GM12873 (cell line): ENCODE data around the gene SPSB4.

ENCODE experiments used
- CTCF ChIP-seq: IDR thresholded peaks from 2 replicates; pipeline ENCODE4 v1.5.1; 2012; ENCODE audit warnings: low read depth, mild to moderate bottlenecking, moderate library complexity, low read length, control low read depth; ENCODE audit not compliant: insufficient read depth; ENCODE audit errors: missing control alignments

The SPSB4 gene

GRCh38 chr3:141050576-141051442, at the start of gene SPSB4:
Gene SPSB4, plus strand, starts transcription at chr3:141051347. Its CDS starts 14,758 bp downstream, at chr3:141066105.
- no peak for TF ChIP-seq CTCF

- no peak for TF ChIP-seq CTCF
Observed at GRCh38 chr3:141006344-141006743, 44.8 kb upstream of the SPSB4 start.

DNA sequence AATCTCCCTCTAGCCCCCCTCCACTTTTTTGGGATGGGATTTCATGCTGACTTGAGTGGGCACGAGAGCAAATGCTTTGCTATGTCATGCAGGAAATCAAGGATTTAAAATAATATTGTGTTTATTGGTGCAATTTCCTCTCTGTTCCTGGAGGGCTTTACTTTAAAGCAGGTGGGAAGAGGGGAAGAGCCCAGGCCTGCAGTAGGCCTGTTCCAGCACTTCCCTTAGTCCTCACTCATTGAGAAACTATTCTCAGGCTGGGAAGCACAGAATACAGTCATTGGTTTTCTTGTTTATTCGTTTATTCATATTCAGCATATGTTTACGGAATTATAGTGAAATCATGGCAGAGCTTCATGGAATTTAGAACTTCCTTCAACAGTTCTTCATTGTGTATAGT, 41.7 kb upstream of the SPSB4 start:
- no peak for TF ChIP-seq CTCF

DNA sequence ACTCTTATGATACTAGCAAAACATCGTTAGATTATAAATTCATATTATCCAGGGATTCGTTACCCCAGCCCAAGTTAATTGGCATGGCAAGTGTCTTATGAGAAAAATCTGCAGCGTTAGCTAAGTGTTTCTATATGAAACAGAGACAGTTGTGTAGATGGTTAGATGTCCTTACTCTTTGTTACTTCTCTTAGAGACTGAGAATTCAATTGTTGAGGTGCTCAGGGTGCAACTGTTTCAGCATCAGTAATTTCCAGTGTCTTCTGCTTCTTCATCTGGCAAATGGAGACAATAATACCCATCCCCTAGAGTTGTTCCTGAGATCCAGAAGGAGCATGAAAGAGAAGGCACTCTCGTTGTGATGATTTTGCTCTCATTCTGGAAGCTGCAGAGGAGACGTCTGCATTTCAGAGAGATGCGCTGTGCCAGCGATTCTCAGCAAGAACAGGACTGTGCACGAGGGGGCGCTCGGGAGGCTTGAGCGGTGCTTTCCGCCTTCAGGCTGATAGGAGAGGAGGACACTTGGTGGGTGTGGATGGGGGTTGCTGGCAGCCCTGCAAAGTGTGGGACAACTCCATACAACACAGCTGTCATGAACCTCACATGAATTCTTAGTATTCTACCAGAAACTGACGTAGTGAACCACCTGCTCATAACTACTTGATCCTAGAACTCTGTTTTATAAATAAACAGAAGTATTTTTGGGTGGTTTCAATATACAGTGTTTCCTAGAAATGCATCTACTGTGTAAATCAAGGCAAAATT, 39.7 kb upstream of the SPSB4 start:
- TF ChIP-seq CTCF = peak; percentile 92

DNA sequence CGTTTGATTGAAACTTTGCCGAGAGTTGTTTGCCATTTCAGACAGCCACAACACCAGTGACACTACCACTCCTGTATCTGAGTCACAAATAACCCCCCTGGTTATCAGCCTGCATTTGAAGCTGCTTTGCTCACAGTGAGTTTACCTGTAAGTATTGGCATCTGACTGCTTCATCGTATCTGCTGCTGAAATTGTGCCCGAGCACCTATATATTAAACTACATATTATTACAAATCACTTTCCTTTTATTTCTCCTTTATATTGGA, 39.2 kb upstream of the SPSB4 start:
- no peak for TF ChIP-seq CTCF

GRCh38 chr3:141012571-141012970, 38.6 kb upstream of the SPSB4 start:
- TF ChIP-seq CTCF = no peak

- TF ChIP-seq CTCF = no peak
Observed at GRCh38 chr3:141015481-141015880, 35.7 kb upstream of the SPSB4 start.
